ENCODE results near the gene LRRC73. TPM values are rescaled to one million over a fixed set of nuclear protein-coding genes. Genes with fewer than 3 reads are reported as not detected.
A peak's percentile ranks its signal among the peaks of the same experiment; 100 is the strongest.
"Not testable (repeated sequence)": the region's sequence is repeated elsewhere in the genome, so short reads cannot be mapped to it uniquely, and the experiment has no call there.

The LRRC73 gene, protein sequence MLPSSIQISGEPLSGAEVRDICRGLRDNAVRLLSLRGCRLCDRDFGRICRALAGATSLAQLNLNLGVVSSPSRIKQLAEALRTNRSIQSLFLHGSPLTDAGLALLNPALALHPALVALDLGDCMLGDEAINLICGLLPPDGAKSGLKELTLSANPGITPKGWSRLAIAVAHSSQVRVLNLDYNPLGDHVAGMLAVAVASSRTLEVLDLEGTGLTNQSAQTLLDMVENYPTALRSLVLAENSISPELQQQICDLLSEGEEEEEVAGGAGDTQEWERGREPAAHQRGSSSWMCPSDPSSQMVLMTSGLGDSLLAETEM
- total RNA-seq (ENCODE audit: insufficient read depth, low replicate concordance): not detected

DNA sequence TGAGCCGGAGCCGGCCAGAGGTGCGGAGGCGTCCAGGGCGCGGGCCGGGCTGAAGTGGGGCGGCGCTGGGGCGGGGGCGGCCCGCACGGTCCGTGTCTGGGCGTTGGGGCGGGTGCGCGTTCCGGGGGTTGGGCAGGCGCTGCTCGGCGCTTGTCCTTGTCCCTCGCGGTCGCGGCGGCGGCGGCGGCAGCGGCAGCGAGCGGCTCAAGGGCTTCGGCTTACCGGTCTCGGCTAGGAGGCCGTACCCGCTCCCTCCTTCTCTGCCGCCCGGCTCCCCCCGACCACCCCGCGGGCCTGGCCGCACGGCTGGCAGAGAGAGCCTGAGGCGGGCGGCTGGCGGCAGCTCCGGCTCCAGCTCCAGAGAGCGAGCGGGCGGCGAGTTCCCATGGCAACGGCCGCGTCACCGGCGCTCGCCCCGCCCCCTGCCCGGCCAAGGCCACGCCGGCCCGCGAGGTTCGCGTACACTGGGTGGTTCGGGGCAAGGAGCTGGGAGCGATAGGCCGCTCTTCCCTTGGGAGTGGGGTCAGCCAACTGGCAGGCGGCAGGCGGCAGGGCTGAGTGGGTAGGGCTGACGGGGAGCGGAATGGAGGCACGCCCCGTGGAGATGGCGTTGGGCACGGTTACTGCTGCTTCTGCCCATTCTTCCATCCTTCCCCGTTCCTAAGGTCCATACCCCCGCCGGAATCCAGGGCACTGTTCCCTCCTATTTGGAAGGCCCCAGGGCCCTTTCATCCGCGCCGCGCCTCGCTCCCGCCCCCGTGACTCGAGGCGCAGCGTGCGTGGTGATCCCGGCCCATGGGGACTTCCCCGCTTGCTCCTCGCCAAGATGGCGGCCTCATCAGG lies at the start of gene LRRC73:
LRRC73 (minus strand) TSS at position 363 of the 843 bp plus-strand sequence. CDS start 561 bp downstream, outside the sequence.
- DNase-seq (ENCODE audit: low spot score): peak; percentile 87

DNA sequence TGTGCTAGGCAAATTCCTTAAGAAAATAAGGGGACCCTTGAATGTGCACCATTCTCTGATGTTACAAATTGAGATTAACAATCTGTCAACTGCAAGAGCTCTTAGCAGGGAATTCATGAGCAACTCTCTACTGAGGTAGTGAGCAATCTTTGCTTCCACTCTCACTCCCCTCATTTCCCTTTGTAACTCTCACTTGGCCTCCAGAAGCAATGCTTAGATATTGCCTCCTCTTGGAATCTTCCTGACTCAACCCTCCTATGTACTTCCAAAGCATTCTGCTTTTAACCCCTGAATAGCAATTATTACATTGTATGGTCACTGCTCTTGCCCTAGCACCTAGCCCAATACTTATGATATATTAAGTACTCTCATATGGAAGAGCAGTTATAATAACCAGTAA lies 49.2 kb upstream of the LRRC73 start:
- no peak for DNase-seq (ENCODE audit: low spot score)

DNA sequence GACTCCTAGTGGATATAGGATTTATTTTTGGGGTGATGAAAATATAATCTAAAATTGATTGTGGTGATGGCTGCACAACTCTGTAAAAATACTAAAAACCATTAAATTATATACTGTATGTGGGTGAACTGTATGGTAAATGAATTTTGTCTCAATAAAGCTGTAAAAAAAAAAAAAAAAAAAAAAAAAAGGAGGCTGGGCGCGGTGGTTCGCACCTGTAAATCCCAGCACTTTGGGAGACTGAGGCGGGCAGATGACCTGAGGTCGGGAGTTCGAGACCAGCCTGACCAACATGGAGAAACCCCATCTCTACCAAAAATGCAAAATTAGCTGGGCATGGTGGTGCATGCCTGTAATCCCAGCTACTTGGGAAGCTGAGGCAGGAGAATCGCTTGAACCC lies 47.5 kb upstream of the LRRC73 start:
- not testable (repeated sequence) for DNase-seq (ENCODE audit: low spot score)

DNA sequence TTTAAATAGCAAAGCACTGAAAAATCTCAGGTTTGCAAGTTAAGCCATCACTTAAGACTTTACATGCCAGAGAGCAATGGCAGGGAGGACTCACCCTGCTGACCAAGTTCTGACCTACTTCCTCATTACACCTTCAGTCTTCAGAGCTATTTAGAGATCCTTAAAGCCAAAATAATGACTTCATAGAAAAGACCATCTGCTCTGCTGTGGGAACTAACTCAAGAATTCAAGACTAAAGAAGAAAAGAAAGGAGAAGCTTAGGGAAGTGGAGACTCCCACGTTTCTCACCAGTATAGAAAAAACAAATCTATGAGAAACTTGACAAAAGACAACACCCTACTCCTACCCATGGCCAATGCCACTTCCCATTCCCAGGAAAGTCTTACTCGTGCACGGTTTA lies 37.1 kb upstream of the LRRC73 start:
- DNase-seq (ENCODE audit: low spot score): no peak

DNA sequence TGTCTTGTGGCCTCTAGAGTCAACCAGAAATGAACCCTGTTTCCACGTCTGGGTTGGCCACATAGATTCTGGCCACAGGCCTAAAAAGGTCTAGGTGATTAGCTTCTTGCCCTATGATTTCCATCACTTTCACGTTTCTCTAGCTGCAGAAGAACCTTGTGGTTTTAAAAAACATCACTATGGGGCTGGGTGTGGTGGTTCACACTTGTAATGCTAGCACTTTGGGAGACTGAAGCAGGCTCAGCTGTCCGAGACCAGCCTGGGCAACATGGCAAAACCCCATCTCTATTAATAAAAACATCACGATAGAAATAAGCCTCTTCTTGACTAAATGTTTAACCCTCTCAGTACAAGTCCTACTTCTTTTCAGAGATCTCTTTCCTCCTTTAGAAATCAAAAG lies 34.3 kb upstream of the LRRC73 start:
- DNase-seq (ENCODE audit: low spot score): no peak

DNA sequence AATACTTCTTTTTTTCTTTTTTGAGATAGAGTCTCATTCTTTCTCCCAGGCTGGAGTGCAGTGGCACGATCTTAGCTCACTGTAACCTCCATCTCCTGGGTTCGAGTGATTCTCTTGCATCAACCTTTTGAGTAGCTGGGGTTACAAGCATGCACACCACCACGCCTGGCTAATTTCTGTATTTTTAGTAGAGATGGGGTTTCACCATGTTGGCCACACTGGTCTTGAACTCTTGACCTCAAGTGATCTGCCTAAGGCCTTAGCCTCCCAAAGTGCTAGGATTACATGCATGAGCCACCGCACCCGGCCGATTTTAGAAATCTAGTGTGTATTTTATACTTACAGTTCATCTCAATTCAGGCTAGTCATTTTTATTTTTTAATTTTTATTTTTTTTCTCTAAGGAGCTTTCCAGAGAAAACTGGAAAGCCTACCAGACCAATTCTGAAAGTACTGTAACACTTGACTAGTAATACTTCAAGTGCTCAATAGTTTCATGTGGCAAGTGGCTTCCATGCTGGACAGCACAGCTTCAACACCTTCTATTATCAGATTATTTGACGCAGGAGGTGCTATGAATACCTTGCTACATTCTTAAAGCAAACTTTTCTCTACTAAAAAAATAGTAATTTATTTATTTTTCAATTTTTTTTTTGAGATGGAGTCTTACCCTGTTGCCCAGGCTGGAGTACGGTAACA lies 31.8 kb upstream of the LRRC73 start:
- DNase-seq (ENCODE audit: low spot score): no peak

DNA sequence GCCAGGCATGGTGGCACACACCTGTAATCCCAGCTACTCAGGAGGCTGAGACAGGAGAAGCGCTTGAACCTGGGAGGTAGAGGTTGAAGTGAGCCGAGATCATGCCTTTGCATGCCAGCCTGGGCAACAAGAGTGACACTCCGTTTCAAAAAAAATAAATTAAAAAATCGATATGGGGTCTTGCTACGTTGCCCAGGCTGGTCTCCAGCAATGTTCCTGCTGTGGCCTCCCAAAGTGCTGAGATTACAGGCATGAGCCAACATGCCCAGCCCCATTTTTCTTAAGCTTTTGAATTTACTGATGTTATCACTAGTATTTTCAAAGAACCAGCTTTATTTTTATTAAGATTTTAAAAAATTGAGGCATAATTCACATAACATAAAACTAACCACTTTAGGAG lies 30.4 kb upstream of the LRRC73 start:
- no peak for DNase-seq (ENCODE audit: low spot score)

DNA sequence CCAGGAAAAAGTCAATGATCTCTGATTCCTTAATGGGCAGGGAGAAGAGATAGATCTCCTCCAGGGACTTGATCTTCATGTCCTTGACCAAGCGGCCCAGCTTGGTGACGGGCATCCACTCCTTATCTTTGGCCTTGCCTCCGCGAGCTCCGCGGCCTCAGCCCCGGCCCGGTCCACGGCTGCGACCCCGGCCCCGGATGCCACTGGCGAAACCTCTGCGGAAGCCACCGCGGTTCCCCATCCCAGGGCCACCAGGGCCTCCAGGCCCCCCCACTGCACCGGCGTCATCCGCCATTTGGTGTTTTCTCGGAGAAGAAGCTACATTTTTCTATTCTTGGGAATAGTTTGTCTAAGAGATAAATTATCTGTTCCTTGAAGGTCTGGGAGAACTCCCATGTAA lies 29.3 kb upstream of the LRRC73 start:
- not testable (repeated sequence) for DNase-seq (ENCODE audit: low spot score)

DNA sequence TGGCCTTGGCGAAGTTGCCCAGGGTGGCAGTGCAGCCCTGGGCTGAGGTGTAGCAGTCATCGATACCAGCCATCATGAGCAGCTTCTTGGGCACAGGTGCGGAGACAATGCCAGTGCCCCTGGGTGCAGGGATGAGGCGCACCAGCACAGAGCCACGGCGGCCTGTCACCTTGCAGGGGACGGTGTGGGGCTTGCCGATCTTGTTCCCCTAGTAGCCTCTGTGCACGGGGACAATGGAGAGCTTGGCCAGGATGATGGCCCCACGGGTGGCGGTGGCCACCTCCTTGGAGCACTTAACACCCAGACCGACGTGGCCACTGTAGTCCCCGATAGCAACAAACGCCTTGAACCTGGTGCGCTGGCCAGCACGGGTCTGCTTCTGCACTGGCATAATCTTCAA lies 28.8 kb upstream of the LRRC73 start:
- not testable (repeated sequence) for DNase-seq (ENCODE audit: low spot score)

DNA sequence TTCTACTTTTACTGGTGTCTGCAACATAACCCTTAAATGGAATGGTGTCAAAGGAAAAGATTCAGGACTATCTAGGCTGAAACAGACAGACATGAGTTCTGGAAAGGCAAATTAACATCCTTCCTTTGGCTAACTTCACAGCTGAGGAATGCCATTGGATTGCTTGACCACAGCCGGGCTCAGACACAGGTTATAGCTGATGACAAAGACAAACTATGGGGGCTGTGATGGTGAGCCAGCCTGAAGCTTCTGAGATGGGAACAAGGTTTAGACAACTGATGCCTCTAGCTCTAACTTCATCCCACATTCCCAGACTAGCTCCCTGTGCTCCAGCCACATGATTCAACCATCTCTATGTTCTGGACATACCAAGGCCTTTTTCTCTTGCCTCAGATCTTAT lies 22.1 kb upstream of the LRRC73 start:
- no peak for DNase-seq (ENCODE audit: low spot score)

DNA sequence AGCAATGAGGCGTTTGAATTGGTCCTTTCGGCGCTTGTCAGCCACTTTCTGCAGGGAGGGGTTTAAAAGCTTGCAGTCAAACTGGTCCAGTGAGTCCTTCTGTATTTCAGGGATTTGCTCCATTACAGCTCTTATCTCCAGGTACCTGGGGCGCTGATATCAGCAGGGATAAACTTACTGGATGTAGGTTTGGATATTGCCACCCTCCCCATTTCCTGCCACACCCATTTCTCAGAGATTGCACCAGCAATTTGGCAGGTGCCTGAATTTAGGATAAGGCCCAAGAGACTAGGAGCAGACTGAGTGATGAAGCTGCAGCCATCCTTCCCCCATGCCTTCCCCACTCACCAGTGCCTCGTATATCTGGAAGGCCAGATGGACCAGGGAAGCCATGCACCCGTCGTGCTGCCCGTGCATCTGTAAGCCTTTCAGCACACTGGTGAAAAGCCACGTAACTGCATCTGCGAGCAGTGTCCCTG lies 14.4 kb upstream of the LRRC73 start:
- DNase-seq (ENCODE audit: low spot score): no peak

DNA sequence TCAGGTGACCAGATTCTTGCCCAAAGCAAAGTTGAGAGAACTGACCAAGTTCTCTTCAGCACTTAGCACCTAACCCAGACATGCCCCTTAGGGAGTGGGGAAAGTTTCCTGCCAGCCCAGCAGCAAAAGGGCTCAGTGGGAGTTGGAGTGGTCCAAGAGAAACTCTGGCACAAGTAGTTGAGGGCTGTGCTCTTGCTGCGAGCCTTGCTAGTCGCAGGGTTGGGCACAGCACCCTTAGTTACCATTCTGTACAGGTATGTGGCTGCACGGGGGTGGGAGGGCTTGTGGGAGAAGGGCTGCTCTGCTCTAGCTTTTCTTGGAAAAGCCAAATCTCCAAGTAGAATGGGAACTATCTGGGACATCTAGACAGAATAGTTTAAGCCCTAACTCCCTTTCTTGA lies 13.1 kb upstream of the LRRC73 start:
- no peak for DNase-seq (ENCODE audit: low spot score)

DNA sequence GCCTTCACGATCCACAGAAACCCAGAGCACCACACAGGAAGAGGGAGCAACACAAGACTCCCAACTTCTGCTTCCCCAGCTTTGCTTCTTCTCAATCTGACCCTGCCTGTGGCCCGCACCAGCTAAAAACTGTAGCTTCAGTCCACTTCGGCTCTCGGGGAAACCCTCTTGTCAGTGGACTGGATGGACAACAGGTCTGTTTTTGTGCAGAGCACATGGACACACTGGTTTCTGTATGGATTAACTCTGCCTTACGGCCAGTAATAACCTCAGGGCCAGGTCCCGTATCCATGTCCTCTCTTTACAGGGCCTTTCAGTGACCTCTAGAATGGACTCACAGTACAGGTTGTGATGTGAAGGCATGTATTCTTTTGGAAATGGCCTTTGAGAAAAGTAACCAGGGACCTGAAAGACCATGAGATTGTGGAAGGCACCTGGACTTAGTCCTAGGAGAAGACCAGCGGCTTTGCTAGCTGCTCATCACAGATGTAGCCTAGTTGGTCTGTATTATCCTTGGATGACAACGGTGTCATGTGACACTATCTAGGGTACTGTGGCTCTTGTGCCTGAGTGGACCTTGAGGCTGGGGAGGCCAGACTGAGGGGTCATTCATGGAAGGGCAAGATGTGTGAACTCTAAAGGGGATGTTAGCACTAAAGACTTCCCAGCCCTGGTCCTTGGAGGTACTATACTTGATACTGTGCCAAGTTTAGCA lies 12.6 kb upstream of the LRRC73 start:
- DNase-seq (ENCODE audit: low spot score): no peak

DNA sequence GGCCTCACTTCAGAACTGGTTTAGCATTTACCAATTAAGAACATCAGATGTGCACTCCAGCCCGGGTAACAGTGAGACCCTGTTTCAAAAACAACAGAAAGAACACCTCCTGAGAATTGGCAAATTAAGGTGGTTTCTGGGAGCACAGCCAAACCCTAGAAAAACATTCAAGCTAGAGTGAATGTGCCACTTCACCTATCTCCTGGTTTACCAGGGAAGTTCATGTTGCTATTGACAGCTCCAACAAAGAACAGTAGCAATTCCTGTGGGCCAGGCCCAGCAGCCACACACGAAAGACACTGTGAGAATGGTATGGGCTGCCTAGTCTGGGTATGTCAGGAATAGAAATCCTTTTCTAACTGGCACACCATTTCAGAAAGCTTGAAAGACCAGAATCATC lies 11.7 kb upstream of the LRRC73 start:
- DNase-seq (ENCODE audit: low spot score): no peak

DNA sequence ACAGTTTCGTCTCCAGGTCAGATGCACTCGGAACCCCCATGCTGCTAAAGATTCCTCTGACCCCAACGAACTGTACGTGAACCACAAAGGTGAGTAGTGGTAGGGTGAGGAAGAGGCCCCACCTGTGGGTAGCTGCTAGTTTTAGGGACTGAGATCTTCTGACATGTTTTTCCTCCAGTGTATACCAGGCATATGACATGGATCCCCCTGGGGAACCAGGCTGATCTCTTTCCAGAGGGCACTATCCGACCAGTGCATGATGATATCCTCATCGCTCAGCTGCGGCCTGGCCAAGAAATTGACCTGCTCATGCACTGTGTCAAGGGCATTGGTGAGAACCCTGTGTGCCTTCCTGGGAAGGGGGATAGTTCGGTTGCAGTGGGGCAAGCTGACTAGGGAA lies 10.0 kb upstream of the LRRC73 start:
- no peak for DNase-seq (ENCODE audit: low spot score)

DNA sequence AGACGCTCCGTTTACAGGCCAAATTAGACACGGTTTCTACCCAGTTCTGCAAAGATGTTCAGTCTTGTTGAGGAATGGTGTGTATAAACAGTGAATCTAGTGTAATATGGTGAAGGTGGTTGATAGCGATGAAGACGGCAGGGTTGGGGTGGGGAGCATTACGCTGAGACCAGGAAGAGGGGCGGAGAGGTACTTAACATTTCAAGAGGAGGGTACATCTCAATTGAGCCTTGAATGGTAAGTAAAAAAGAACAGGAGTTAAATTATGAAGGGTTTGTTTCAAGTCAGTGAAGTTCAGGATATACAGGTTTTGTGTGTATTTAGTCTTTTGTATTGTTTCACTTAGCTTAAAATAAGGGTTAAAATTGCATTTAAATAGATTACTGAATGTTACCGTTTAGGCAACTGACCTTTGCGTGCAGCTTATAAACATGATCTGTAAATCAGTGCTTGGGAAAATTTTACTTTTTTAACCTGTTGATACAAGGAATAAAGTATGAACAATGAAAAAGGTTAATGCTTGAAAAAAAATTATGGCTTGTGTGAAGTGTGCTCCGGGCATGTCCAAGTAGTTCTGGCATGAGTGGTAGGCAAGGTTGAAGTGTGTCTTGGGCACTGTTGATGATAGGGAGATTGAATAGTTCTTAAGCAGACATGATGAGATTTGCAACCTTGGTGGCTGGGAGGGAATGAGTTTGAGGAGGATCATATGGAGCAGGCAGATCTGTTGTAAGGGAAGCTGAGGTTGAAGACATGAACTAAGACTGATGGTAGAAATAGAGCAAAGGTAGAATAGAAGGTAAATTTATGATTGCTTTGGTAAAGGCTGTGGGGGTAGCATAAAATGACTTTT lies 7.6 kb upstream of the LRRC73 start:
- DNase-seq (ENCODE audit: low spot score): no peak

DNA sequence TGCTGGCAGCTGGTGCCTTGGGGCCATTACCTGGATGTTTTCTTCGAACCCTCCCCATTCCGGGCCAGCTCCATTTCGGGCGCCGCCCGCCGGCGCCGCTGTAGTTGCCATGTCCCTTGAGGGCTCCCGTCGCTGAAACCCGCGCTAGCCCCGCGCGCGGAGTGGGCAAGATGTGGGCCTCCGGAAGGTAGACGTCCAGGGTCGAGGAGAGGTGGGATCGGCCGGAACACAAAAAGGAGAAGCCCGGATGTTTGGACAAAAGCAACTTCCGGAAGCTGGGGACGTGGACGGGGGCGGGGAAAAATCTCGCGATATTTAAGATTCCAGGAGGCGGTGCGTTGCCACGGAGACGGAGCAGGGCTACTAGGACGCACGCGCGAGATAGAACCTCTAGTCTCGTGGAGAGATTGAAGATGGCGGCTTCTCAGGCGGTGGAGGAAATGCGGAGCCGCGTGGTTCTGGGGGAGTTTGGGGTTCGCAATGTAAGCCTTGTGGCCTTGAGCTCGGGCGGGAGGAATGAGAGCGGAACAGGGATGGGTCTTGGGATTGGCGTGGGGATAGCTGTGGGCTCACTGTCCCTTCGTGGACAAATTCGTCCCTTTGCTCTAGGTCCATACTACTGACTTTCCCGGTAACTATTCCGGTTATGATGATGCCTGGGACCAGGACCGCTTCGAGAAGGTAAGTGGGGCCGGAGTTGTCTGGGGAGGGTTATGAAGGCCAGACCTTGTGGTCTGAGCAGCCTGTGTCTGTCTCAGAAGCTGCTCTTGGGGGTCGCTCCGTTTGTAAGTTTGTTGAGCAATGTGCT lies 6.8 kb upstream of the LRRC73 start, which contains the start of the genes POLR1C and YIPF3:
POLR1C (plus strand) TSS at position 393 of the 808 bp plus-strand sequence; CDS start at position 414, 21 bp downstream.
YIPF3 (minus strand) TSS at position 230 of the 808 bp plus-strand sequence; CDS start at position 111, 119 bp downstream.
- DNase-seq (ENCODE audit: low spot score): peak; percentile 99

DNA sequence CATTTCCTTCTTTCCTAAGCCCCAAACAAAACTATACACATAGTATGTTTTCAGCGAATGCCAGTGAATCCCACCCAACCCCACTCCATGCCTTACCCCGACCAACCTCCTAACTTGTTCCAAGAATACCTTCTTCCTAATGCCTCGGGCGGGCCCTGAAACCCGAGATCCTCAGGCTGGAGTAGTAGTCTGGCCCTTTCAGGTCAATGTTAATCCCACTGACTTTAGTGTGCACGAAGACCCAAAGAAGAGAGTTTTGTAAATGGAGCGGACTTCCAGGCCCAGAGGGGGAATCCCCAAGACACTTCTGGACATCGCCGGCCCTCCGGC lies 6.2 kb upstream of the LRRC73 start:
- no peak for DNase-seq (ENCODE audit: low spot score)

DNA sequence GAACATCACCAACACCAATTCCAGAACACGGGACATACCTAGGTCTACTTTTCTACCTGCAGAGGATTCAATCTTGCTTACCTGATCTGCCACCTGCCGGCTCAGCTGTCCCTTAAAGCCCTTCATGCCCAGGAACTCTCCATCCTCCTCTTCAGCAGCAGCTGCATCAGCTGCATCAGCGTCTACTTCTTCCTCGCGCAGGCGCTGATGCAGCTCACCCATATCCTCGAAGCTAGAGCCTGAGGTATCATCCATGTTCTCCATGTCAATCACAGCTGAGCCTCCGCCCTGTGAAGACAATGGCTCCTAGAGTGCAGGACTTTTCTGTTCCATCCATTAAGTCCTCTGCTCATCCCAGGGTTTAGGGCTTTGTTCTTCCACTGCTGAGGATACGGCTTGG lies 5.7 kb upstream of the LRRC73 start:
- no peak for DNase-seq (ENCODE audit: low spot score)

Data from umbilical cord (tissue), 2 donors.